Measurements from ENCODE around the gene YWHAQ. TPM values are rescaled to one million over a fixed set of nuclear protein-coding genes. Genes with fewer than 3 reads are reported as not detected.

The YWHAQ gene
- total RNA-seq, 2 donors from 2014 or later = 158 to 183 TPM

DNA sequence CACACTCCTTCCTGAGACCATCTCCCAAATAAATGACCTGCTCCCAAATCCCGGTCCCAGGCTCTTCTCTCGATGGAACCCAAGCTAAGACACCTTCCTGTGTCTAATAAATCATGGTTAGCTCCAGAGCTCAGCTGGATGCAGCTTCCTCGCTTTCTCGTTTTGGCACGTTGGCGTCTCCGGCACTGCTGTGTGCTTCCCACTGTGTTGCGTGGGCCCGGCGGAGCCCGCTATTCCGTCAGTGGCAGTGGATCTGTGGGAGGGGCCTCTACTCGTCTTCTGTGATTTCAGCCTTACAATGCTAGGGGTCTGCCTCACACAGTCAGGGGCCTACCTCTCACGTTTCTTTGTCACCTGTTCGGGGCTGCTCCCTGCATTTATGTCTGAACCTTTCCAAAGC lies 29.4 kb upstream of the YWHAQ start:
- H3K4me3 ChIP-seq = no peak overlapping the region
- no peaks in the 10 kb centered on the region for H3K27me3 ChIP-seq (replicated peaks; ENCODE audit: insufficient read depth)
- TF ChIP-seq, protein P1, sequence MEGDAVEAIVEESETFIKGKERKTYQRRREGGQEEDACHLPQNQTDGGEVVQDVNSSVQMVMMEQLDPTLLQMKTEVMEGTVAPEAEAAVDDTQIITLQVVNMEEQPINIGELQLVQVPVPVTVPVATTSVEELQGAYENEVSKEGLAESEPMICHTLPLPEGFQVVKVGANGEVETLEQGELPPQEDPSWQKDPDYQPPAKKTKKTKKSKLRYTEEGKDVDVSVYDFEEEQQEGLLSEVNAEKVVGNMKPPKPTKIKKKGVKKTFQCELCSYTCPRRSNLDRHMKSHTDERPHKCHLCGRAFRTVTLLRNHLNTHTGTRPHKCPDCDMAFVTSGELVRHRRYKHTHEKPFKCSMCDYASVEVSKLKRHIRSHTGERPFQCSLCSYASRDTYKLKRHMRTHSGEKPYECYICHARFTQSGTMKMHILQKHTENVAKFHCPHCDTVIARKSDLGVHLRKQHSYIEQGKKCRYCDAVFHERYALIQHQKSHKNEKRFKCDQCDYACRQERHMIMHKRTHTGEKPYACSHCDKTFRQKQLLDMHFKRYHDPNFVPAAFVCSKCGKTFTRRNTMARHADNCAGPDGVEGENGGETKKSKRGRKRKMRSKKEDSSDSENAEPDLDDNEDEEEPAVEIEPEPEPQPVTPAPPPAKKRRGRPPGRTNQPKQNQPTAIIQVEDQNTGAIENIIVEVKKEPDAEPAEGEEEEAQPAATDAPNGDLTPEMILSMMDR (IDR thresholded peaks at IDR 0.05) = no peak
- H3K9me3 ChIP-seq = no peaks in the 10 kb centered on the region
- ATAC-seq (ENCODE audit: insufficient number of reproducible peaks, low FRiP score, low read depth) = no peak
- H3K36me3 ChIP-seq = no peaks in the 10 kb centered on the region
- no peaks in the 10 kb centered on the region for H3K4me1 ChIP-seq (ENCODE audit: control insufficient read depth in 1 of 2, low read depth in 2 of 2)
- H3K27ac ChIP-seq = no peak overlapping the region
- DNase-seq (ENCODE audit: low spot score) = no peak

DNA sequence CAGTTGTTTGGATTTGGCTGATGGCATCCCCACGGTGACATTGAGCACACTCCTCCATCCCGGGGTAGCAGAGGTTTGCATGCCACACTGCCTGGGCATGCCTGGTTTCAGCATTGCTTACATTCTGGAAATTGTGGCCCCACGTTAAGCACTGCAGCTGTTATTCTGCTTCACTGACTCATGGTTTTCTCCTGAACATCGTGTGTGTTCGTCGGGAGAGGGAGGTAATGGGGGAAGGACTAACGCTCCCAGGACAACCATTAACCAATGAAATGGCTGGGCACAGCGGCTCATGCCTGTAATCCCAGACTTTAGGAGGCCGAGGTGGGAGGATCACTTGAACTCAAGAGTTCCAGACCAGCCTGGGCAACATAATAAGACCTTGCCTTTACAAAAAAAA lies 28.2 kb upstream of the YWHAQ start:
- H3K4me1 ChIP-seq (ENCODE audit: control insufficient read depth in 1 of 2, low read depth in 2 of 2) = no peaks in the 10 kb centered on the region
- H3K27ac ChIP-seq = no peak overlapping the region
- no peak for ATAC-seq (ENCODE audit: insufficient number of reproducible peaks, low FRiP score, low read depth)
- H3K27me3 ChIP-seq (replicated peaks; ENCODE audit: insufficient read depth) = no peaks in the 10 kb centered on the region
- no peaks in the 10 kb centered on the region for H3K9me3 ChIP-seq
- TF ChIP-seq, protein P1 (IDR thresholded peaks at IDR 0.05) = no peak
- DNase-seq (ENCODE audit: low spot score) = no peak
- H3K36me3 ChIP-seq = no peaks in the 10 kb centered on the region
- no peak overlapping the region for H3K4me3 ChIP-seq

DNA sequence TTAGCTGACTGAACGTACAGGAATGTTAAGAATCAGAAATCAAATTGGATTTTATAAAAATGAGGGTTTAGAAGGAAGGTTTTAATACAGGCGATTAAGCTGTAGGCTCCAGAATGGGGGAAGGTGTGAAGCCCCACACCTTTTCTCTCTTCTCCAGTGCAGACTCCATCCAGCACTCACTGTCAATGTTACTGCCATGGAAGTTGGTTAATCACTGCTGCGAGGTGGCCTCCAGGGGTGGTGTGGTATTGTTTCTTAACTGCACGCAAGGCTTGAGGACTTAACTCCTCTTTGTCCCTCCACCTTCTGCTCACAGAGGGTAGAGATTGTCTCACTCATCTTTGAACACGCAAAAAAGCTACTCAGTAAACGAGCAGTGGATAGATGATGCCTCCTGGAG lies 26.9 kb upstream of the YWHAQ start:
- no peaks in the 10 kb centered on the region for H3K4me1 ChIP-seq (ENCODE audit: control insufficient read depth in 1 of 2, low read depth in 2 of 2)
- ATAC-seq (ENCODE audit: insufficient number of reproducible peaks, low FRiP score, low read depth) (no peak), DNase-seq (ENCODE audit: low spot score) (no peak)
- H3K27me3 ChIP-seq (replicated peaks; ENCODE audit: insufficient read depth) = no peaks in the 10 kb centered on the region
- H3K9me3 ChIP-seq = no peaks in the 10 kb centered on the region
- TF ChIP-seq, protein P1 (IDR thresholded peaks at IDR 0.05) = no peak
- no peak overlapping the region for H3K4me3 ChIP-seq
- no peaks in the 10 kb centered on the region for H3K36me3 ChIP-seq
- no peak overlapping the region for H3K27ac ChIP-seq

DNA sequence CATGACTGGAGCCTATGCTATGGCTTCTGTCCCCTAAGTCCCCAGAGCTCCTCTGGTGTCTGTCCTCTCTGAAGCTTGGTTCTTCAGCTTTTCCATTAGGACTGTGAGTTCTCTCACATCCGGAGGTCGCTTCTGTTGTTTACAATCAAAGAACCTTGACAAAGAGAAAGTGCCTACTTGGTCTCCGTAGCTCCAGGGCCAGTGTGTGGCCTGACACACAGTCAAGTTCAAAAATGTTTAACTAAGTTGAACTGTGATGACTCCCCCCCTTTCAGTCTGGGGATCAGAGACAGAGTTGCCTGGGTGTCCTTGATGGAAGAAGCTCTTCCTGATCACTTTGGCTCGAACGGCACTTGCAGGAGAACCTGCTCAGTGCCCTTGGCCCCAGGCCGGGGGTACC lies 26.3 kb upstream of the YWHAQ start:
- H3K9me3 ChIP-seq = no peaks in the 10 kb centered on the region
- no peaks in the 10 kb centered on the region for H3K36me3 ChIP-seq
- H3K4me3 ChIP-seq = no peak overlapping the region
- no peak for ATAC-seq (ENCODE audit: insufficient number of reproducible peaks, low FRiP score, low read depth)
- no peak overlapping the region for H3K27ac ChIP-seq
- no peak for DNase-seq (ENCODE audit: low spot score)
- no peaks in the 10 kb centered on the region for H3K4me1 ChIP-seq (ENCODE audit: control insufficient read depth in 1 of 2, low read depth in 2 of 2)
- TF ChIP-seq, protein P1 (IDR thresholded peaks at IDR 0.05) = no peak
- no peaks in the 10 kb centered on the region for H3K27me3 ChIP-seq (replicated peaks; ENCODE audit: insufficient read depth)

DNA sequence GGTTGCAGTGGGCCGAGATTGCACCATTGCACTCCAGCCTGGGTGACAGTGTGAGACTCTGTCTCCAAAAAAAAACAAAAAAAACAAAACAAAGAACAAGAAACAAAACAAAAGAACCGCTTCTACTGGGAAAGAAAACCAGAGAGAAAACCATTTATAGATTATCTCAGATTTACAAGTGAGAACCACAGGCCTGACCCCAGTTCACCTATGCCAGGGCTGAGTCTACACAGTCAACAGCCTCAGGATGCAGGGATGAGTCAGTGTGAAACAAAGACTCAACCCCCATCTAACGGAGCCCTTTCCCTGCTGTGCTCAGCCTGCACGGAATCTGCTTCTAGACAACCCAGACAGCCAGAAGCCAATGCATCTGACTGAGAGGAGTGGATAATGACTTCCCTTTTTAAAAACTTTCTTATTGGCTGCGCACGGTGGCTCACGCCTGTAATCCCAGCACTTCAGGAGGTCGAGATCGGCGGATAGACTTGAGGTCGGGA lies 25.5 kb upstream of the YWHAQ start:
- ATAC-seq (ENCODE audit: insufficient number of reproducible peaks, low FRiP score, low read depth) (no peak), DNase-seq (ENCODE audit: low spot score) (no peak)
- H3K9me3 ChIP-seq = no peaks in the 10 kb centered on the region
- H3K27ac ChIP-seq = no peak overlapping the region
- H3K36me3 ChIP-seq = no peaks in the 10 kb centered on the region
- H3K4me1 ChIP-seq (ENCODE audit: control insufficient read depth in 1 of 2, low read depth in 2 of 2) = no peaks in the 10 kb centered on the region
- no peaks in the 10 kb centered on the region for H3K27me3 ChIP-seq (replicated peaks; ENCODE audit: insufficient read depth)
- TF ChIP-seq, protein P1 (IDR thresholded peaks at IDR 0.05) = no peak
- H3K4me3 ChIP-seq = no peak overlapping the region
